OCI-LY1 (cell line): ENCODE data around the gene PTPRZ1.

Experiments used
- H2AFZ ChIP-seq: fragments of 200-600 bp; sonication (generic), shearing (Covaris generic); 2 replicates; pipeline ENCODE4 v1.6.0; 2014; ENCODE audit warnings: antibody characterized with exemption, mild to moderate bottlenecking, low read length
- H3F3A ChIP-seq: fragments of 200-600 bp; sonication (generic), shearing (Covaris generic); 2 replicates; pipeline ENCODE4 v1.6.0; 2014; ENCODE audit warnings: mild to moderate bottlenecking, antibody characterized with exemption, low read length, moderate library complexity; ENCODE audit not compliant: insufficient read depth
- H3K27ac ChIP-seq: fragments of 200-600 bp; sonication (generic); 2 replicates; pipeline ENCODE4 v1.5.1; 2014; ENCODE audit warnings: low read length, mixed run types, mild to moderate bottlenecking, low read depth; ENCODE audit not compliant: poor library complexity, severe bottlenecking
- H3K27me3 ChIP-seq: fragments of 200-600 bp; sonication (generic); 2 replicates; pipeline ENCODE4 v1.6.0; 2014; ENCODE audit warnings: antibody characterized with exemption, mild to moderate bottlenecking, low read length, moderate library complexity; ENCODE audit not compliant: insufficient read depth
- H3K36me3 ChIP-seq: fragments of 200-600 bp; sonication (generic); 2 replicates; pipeline ENCODE4 v1.6.1; 2014; ENCODE audit warnings: mild to moderate bottlenecking, antibody characterized with exemption, low read length, moderate library complexity, mixed read lengths; ENCODE audit not compliant: insufficient read depth
- H3K4me1 ChIP-seq: fragments of 200-600 bp; sonication (generic); 2 replicates; pipeline ENCODE4 v1.5.1; 2014; ENCODE audit warnings: mild to moderate bottlenecking, low read length, moderate library complexity; ENCODE audit not compliant: insufficient read depth, severe bottlenecking
- H3K4me2 ChIP-seq: fragments of 200-600 bp; sonication (generic), shearing (Covaris generic); 2 replicates; pipeline ENCODE4 v1.6.1; 2014; ENCODE audit warnings: low read length
- H3K4me3 ChIP-seq: fragments of 200-600 bp; sonication (generic); 2 replicates; pipeline ENCODE4 v1.5.1; 2014; ENCODE audit warnings: low read length, low read depth, mild to moderate bottlenecking, mixed read lengths; ENCODE audit not compliant: poor library complexity, severe bottlenecking
- H3K79me2 ChIP-seq: fragments of 200-600 bp; shearing (Covaris generic); 2 replicates; pipeline ENCODE4 v1.6.1; 2016; ENCODE audit warnings: mixed run types, low read length, mixed read lengths; ENCODE audit not compliant: insufficient read depth
- H3K9ac ChIP-seq: fragments of 200-600 bp; sonication (generic), shearing (Covaris generic); 2 replicates; pipeline ENCODE4 v1.6.1; 2014; ENCODE audit warnings: mild to moderate bottlenecking, low read length, mixed read lengths
- H3K9me2 ChIP-seq: fragments of 200-600 bp; sonication (generic), shearing (Covaris generic); 2 replicates; pipeline ENCODE4 v1.6.1; 2014; ENCODE audit warnings: low read depth, mild to moderate bottlenecking, low read length, mixed read lengths
- H3K9me3 ChIP-seq: fragments of 200-600 bp; shearing (Covaris generic); 2 replicates; pipeline ENCODE4 v1.6.1; 2014; ENCODE audit warnings: low read length, mixed read lengths
- H4K20me1 ChIP-seq: fragments of 200-600 bp; sonication (generic), shearing (Covaris generic); 2 replicates; pipeline ENCODE4 v1.6.0; 2016; ENCODE audit warnings: mild to moderate bottlenecking, low read length; ENCODE audit not compliant: insufficient read depth
- EZH2 ChIP-seq: fragments of 200-600 bp; sonication (generic), shearing (Covaris generic); IDR thresholded peaks from 2 replicates; pipeline ENCODE4 v1.8.0; 2017; ENCODE audit warnings: borderline replicate concordance, mixed run types, mild to moderate bottlenecking, antibody characterized with exemption, low read length, moderate library complexity, mixed read lengths
- TF ChIP-seq, protein P1 (sequence below): fragments of 200-600 bp; sonication (generic), shearing (Covaris generic); IDR thresholded peaks from 2 replicates; pipeline ENCODE4 v1.5.1; 2017; ENCODE audit warnings: mild to moderate bottlenecking, antibody characterized with exemption, low read length, moderate library complexity, mixed read lengths

The PTPRZ1 gene

DNA sequence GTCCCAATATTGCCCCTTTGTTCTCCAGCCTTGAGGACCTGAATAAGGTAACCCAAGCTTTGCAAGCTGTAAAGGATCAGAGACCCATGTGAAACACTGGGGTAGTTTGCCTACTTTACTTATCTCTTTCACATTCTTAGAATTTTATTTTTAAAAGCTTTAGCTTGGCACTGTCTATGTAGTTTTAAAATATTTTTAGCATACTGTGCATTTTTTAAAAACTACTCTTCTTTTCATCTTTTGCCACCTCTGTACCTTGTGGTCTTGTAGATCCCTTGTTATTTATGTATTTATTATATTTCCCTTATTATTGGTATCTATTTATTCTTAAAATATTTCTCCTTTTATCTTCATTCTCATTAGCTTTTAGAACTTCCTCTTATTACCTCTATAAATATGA is 12.0 kb upstream of the PTPRZ1 start:
- Histone ChIP-seq H3K27ac (no peak overlapping the region), H3K9me3 (no peaks in the 10 kb centered on the region), H3K4me2 (no peak overlapping the region), H3K9me2 (no peaks in the 10 kb centered on the region), H3K4me1 (no peaks in the 10 kb centered on the region), H3K27me3 (no peaks in the 10 kb centered on the region), H2AFZ (no peak overlapping the region), H3K79me2 (no peaks in the 10 kb centered on the region), H3K9ac (no peak overlapping the region), H4K20me1 (no peaks in the 10 kb centered on the region), H3K4me3 (no peak overlapping the region), H3K36me3 (no peaks in the 10 kb centered on the region), H3F3A (no peaks in the 10 kb centered on the region)
- TF ChIP-seq, protein P1, sequence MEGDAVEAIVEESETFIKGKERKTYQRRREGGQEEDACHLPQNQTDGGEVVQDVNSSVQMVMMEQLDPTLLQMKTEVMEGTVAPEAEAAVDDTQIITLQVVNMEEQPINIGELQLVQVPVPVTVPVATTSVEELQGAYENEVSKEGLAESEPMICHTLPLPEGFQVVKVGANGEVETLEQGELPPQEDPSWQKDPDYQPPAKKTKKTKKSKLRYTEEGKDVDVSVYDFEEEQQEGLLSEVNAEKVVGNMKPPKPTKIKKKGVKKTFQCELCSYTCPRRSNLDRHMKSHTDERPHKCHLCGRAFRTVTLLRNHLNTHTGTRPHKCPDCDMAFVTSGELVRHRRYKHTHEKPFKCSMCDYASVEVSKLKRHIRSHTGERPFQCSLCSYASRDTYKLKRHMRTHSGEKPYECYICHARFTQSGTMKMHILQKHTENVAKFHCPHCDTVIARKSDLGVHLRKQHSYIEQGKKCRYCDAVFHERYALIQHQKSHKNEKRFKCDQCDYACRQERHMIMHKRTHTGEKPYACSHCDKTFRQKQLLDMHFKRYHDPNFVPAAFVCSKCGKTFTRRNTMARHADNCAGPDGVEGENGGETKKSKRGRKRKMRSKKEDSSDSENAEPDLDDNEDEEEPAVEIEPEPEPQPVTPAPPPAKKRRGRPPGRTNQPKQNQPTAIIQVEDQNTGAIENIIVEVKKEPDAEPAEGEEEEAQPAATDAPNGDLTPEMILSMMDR: no peak
- no peak for TF ChIP-seq EZH2

DNA sequence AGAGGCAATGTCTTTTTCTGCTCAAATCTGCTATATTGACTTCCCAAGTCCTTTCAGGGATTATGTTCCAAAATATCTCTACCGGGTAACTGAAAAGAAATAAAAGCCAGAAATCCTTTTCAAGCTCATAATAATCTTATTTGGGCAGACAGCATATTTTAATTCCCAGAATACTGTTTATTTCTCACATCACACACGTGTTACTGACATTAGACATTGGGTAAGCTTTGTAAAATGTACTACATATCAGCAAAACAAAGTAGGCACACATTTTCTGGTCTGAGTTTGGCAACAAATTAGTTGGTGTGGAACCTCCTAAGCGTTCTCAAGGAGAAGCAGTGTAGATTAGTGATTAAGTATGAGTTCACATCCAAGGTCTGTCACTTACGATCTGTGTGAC is 10.4 kb upstream of the PTPRZ1 start:
- H2AFZ ChIP-seq: no peak overlapping the region
- no peak overlapping the region for H3K4me2 ChIP-seq
- H3K27ac ChIP-seq: no peak overlapping the region
- no peaks in the 10 kb centered on the region for H3K27me3 ChIP-seq
- no peaks in the 10 kb centered on the region for H4K20me1 ChIP-seq
- no peaks in the 10 kb centered on the region for H3K36me3 ChIP-seq
- TF ChIP-seq, protein P1: no peak
- TF ChIP-seq EZH2: no peak
- H3K9me2 ChIP-seq: no peaks in the 10 kb centered on the region
- H3K9me3 ChIP-seq: no peaks in the 10 kb centered on the region
- H3K79me2 ChIP-seq: no peaks in the 10 kb centered on the region
- no peak overlapping the region for H3K4me3 ChIP-seq
- no peak overlapping the region for H3K9ac ChIP-seq
- no peaks in the 10 kb centered on the region for H3K4me1 ChIP-seq
- H3F3A ChIP-seq: no peaks in the 10 kb centered on the region

DNA sequence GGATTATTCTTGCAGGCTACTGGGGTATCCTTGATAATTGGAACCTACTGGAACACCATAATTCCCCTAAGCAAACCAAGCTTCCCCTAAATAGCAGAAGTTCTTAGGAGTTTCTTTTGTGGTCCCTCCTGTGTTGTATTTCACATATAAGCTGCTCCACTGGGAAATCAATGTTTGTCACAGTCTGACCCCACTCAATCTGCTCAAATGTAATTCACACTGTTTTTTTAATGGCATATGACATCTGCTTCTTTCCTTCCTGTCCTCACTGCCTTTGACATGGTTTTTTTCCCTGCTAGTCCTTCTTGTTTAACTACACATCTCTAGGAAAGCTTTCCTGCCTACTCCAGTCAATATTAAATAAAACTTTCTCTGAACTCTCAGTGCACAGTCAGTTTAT is 1.8 kb upstream of the PTPRZ1 start:
- Histone ChIP-seq H3K4me2 (no peak overlapping the region), H3K4me1 (no peaks in the 10 kb centered on the region), H3K27me3 (no peaks in the 10 kb centered on the region), H2AFZ (no peak overlapping the region), H3K27ac (no peak overlapping the region), H3F3A (no peaks in the 10 kb centered on the region), H3K9ac (no peak overlapping the region), H3K79me2 (no peaks in the 10 kb centered on the region), H3K9me2 (no peaks in the 10 kb centered on the region), H3K36me3 (no peaks in the 10 kb centered on the region), H4K20me1 (no peaks in the 10 kb centered on the region), H3K9me3 (no peaks in the 10 kb centered on the region), H3K4me3 (no peak overlapping the region)
- TF ChIP-seq, protein P1: no peak
- TF ChIP-seq EZH2: no peak
